Measurements from ENCODE around the gene CTNND2.

The CTNND2 gene

DNA sequence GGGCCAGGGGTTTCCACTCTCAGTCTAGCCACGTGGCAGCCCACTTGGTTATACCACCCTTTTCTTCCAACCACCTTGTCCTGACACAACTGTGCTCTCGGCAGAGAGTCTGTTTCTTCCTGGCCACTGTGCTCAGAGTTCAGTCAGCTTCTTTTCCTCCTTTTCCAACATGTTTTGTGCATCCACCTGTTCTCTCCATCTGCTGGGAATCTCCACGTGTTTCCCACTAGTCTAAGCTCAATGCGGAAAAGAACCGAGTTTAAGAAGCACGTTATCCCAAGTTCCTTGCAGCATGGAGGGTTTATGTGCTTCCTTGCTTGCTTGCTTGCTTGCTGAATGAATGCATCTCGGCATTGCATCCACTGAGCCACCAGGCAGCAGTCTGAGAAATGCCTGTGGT, 599.6 kb downstream of the CTNND2 start:
- no peak for DNase-seq

DNA sequence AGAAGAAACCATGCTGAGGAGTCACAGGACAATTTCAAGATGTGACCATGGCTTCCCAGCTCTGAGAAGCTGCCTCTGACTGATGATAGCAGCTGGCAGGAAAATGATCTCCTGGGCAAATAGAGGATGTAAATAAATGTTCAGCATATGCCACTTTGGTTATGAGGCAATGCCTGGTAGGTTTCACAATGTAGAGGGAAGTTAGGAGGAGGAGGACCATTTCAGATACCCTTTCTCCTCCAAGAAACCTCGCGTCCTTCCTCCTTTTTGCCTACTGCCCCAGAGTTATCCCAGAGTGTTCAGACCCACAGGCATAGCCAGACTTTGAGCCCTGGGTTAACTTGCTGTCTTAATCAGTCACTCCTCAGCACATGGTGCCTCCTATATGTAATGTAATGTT, 601.6 kb downstream of the CTNND2 start:
- DNase-seq, result no peak

DNA sequence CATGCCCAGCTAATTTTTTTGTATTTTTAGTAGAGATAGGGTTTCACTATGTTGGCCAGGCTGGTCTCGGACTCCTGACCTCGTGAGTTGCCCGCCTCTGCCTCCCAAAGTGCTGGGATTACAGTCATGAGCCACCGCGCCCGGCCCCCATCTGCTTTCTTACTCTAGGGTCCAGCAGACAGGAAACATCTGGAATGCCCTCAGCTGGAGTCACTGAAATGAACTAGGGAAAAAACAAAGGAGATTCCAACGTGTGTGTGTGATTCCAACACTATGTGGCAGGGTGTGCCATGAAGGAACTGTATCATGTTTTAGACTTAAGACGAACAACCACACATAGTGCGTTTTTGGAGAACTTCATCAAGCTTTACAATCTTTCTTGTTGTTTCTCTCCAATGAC, 603.1 kb downstream of the CTNND2 start:
- DNase-seq, result no peak

DNA sequence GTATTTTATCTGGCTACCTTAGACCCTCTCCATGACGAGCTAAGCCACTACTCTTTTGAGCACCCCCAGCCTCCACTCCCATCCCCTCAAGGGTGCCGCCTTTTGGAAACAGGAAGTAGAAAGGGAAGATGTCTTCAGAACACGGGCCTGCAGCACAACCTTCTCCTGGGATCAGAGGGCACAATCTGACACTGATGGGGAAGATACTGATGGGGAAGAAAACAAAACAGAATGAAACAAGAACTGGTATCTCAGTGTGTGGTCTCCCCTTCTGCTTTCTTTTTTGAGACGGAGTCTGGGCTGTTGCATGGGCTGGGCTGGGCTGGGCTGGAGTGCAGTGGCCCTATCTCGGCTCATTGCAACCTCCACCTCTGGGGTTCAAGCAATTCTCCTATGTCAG, 603.5 kb downstream of the CTNND2 start:
- no peak for DNase-seq

DNA sequence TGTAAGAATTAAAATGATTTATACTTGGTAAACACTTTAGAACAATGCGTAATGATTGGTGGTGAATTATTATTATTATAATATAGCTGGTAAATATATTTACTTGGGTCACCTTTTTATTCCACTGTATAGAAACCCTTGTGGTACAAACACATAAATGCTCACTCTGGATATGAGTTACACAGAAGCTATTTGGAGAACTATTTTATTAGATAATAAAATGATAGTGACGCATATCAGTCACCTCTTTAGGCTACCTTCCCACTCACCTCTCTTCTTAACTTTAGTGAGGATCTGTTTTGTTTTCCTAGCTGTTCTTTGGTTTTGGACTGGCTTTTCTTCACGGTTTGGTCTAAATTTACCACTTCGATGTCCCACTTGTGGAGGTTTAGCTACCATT, 605.4 kb downstream of the CTNND2 start:
- no peak for DNase-seq

DNA sequence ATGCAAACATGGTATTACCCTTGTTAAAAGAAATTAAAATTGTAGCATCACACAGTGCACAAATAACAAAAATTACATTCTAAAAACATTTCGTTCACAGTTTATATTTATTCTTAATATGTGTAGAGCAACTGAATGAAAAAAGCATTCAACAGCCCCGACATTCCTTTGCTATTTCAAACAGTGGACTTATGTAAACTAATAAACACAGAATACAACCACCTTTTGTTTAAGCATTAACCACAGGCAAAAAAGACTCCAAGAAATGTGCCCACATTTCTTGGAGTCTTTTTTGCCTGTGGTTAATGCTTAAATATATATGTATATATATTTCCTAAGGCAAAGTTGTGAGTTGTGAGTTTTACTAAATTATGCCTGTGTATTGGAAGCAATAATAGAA, 610.7 kb downstream of the CTNND2 start:
- no peak for DNase-seq

DNA sequence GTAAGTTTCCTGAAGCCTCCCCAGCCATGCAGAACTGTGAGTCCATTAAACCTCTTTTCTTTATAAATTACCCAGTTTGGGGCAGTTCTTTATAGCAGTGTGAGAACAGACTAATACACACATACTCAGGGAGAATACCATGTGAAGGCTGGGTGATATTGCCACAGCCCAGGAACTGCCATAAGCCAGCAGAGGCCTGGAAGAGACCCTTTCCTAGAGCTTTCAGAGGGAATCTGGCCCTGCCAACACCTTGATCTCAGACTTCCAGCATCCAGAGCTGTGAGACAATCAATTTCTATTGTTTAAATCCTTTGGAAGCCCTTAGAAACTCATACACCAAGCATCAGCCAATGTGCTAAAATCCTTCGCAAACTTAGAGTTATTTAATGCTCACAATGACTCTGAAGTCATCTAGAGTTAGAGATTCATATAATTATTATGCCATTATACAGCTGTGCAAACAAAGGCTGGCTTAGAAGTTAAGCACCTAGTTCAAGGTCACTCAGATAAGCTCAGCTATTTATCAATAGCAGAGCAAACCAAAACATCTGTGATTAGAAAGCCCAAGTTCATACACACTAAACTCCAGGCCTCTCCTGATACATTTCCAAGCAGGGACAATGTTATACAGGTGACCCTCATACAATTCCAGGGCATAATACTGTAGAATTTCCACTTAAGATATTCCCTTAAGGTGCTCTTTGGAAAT, 611.4 kb downstream of the CTNND2 start:
- no peak for DNase-seq

DNA sequence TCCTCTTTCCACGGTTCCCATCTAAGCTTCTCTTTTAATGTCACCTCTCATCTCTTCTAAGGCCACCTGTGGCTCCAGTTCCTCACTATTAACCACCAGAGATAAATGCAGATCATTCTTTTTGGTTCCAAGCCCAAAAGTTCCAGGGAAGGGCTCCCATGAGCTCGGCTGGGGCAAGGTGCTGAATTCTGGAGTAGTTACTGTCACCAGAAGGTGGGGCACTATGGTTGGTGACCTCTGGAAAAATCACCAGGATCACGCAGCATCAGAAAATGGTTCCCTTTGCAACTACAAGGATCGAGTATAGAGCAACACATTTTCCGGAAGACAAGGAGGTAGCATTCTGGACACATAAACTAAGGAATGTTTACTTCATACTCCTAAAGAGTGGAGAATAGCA, 614.5 kb downstream of the CTNND2 start:
- DNase-seq, result no peak

DNA sequence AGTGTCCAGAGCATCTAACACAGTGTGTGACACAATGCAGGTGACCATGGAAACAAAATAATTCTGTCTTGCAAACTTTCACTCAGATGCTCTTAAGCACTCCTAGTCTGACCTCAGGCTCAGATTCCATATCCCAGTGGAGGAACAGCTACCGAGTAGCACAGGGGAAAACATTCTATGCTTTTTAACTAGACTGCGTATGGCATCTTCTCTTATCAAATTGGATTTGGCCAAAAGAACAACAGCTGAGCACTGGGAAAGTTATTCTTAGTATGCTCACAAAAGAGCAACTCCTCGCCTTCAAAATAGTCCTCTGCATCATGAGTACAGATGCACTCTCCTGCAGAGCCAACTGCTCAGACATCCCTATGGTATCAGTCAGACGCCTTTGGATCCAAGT, 615.0 kb downstream of the CTNND2 start:
- no peak for DNase-seq

DNA sequence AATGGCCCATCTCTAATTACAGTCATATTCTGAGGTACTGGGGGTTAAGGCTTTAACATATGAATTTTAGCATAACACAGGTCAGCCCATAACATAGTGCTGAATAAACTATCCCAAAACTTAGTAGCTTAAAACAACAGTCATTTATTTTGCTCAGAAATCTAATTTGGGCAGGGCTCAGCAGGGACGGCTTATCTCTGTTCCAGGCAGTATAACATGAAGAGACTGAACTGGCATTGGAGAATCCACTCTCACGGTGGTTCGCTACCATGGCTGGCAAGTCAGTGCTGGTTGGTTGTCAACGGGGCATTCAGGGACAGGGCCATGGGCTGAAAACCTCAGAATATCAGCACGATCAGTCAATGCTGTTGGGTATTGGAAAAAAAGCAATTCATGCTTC, 622.4 kb downstream of the CTNND2 start:
- DNase-seq, result no peak

DNA sequence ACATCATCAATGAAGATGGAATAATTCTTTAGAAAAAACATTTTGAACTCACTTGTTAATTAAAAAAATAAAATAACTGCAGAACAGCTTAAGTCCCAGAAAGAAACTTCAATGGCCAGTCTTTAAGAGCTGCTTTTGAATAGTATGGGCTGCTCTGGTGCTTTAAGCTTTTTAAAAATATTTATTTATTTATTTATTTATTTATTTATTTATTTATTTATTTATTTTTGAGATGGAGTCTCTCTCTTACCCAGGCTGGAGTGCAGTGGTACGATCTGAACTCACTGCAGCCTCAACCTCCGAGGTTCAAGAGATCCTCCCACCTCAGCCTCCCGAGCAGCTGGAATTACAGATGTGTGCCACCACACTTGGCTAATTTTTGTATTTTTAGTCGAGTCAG, 626.9 kb downstream of the CTNND2 start:
- DNase-seq, result no peak

DNA sequence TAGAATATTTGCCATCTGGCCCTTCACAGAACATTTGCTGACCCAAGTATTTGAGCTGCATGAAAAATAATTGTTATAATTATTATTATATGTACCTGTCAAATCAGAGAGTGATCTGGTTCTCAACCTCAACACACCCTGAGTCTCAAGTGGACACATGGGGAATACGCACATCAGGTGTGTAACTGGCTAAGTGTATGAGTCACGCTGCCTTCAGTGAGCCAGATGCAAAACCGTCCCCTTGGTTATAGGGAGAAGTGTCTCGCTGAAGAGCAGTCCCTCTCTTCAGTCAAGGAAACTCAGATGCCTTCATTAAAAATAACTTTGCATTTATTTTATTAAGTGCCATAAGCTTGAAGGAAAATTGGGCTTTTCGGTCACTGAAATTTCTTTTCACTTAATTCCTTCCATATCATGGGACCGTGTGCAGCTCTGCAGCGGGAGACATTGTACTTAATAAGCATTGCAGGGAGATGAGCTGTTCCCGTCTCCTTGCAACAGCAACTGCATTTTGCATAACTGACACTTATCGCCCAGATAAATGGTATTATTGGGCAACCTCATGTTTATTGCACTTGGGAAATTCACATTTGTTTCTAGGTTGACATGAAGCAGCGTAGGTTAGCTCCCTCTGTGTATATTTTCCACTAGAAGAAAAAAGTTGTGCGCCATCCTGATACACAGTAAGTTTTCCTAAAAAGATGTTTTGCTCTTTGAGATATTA, 630.9 kb downstream of the CTNND2 start:
- DNase-seq, result no peak

DNA sequence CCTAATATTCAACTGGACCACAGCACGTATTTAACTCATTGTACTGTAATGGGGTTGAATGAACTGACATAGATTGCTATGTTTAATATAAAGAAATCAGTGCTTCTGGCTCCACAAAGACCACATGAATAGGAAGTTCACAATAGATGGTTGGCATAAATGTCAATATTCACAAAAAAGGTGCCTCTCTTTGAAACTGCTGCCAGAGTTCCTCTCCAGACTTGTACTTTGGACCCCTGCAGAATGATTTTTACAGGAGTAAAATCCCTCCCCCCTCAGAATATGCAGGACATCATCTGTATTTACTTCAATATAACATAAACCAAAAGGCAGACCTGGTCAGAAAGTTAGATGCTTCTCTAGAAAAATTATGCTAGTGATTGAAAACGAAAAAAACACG, 634.7 kb downstream of the CTNND2 start:
- no peak for DNase-seq

DNA sequence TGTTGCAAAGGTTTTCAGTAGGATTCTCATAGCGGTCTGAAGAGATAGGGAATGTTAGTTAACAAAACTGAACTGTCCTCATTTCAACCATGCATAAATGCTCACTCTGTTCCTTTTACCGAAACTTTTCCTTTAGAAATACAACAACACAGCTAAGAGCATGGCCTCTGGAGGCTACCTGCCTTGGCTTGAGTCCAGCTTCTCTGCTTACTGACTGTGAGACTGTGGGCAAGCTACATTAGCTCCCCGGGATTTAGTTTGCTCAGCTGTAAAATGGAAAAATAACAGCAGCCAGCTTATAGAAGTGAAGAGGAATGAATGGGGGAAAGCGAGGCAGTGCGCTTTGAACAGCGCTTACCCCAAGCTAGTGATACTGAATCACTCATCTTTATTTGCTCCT, 635.4 kb downstream of the CTNND2 start:
- no peak for DNase-seq

DNA sequence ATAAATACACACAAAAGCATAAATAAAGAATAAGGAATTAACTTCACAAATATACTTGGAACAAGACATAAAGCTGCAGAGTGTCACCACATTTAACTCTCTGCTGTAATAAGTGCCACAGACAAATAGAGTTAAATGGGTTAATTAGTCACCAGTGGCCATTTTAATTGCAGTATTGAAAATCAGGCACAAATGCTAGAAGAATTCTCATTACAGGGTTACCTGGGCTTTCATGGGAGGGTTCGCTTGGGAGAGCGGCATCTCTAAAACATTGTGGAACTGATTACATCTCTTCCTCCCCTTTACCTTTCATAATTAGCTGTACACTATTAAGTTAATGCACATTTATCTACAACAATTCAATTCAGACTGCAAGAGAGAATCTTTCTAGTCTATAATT, 637.9 kb downstream of the CTNND2 start:
- no peak for DNase-seq

DNA sequence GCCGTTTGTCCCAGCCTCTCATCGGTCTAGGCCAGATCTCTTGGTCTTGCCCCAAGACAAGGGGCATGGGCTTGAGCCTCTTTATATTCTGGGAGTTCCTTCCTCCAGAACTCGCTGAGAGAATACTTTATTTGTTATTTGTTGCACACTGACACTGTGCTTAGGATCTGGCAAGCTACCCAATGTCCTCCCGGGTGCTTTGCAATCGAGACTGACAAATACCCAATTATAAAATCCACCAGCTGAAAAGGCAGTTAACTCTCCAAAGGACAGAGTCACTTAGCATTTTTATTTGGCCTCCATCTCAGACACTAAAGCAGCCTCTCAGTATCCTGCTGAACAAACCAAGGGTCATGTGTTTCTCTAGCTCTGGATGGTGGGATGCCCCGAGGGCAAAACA, 643.0 kb downstream of the CTNND2 start:
- no peak for DNase-seq

DNA sequence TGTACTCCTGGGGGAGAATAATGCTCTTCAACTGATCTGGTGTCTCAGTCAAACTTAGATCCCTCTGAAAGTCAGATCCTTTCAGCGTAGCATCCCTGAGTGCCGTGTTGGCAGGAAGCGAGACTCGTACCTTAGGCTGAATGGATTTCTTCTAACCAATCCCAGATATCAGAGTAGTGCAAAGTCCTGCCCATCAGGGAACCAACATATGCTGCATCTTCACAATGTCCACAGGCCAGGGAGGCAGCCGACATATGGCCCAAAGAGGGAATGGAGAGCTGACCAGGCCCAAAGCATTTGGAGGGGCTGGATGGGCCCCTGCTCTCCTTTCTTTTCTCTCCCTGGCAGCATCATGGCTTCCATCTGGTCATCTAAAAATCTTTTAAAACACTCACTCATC, 646.2 kb downstream of the CTNND2 start:
- DNase-seq, result no peak

DNA sequence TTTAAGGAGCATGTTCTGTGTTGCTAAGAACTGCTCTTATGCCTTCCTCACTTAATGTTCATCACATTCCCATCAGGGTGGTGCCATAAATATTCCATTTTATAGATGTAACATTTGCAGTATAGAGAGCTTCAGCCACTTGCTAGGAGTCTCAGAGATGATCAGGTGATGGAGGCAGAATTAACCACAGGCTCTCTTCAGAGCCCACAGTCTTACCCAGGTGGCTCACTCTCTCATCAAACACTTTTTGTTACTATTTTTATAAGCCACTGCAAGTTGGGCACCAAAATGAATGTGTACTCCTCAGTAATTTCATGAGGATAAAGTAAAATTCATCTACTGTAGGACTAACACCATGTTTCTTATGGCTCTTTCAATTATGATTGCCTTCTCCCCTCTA, 651.7 kb downstream of the CTNND2 start:
- no peak for DNase-seq

DNA sequence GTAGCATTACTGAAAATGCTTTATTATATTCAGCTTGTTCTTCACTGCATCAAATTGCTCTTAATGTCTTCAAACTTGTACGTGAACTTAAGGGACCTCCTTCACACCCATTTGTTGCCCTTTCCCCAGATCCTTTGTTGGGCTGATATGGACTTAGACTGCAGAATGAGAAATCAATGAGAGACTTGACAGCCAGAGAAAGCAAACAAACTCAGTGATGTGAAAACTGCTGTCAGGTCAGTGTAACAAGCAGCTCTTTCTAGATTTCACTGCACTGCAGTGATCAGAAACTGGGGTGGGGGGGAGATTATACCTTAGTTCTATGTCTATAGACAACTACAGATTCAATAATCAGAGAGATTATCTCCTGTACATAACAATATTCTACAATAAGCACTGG, 652.2 kb downstream of the CTNND2 start:
- no peak for DNase-seq

DNA sequence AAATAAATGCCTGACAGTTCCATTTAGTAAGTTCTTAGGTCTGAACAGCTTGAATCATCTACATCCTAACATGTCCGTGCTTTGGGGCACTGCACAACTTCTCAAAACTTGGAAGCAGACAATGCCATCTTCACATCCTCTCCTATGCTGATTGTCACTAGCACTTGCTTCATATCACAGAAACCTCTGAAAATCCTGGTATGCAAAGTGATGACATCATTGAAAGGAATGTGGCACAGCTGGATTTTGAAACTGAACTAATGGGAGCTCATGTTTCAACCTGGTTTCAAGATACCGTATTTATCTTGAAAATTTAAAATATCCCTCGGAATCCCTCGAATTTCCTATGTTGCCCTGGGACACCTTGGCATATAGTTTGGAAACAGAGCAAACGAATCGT, 653.0 kb downstream of the CTNND2 start:
- no peak for DNase-seq

DNA sequence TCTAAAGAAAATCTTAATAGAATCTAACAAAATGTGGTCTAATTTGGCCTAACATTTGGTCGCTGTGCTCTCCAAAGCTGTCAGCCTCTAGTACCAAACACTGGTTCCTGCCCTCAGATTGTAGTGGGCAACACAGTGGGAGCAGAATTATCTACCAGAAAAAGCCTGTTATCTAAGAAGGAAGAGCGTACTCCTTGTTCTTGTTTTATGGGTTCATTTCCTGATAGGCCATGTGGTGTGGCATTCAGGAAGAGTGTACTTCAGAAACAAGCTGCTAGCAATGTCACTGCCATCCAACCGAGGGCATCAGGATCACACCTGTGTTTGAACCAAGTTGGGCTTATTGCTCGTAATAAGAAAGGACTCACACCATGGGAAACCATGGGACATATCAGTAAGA, 655.3 kb downstream of the CTNND2 start:
- peak; percentile 44 for DNase-seq

DNA sequence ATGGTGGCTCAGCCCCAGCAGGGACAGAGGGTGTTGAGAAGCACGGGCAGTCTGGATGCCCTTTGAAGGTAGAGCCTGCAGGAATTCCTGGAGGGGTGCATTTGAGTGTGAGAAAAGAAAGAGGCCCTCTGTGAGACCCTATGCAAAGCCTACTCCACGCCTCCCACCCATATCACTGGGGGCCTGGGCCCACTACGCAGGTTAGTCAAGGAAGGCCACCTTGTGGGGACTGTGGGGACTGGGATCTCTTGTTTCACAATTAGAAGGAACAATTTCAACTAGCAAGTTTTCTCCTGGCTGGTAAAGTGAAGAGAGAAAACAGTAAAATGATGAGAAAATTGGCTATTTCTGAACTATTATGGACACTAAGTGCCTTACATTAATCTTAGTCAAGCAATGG, 657.0 kb downstream of the CTNND2 start:
- peak; percentile 11 for DNase-seq

DNA sequence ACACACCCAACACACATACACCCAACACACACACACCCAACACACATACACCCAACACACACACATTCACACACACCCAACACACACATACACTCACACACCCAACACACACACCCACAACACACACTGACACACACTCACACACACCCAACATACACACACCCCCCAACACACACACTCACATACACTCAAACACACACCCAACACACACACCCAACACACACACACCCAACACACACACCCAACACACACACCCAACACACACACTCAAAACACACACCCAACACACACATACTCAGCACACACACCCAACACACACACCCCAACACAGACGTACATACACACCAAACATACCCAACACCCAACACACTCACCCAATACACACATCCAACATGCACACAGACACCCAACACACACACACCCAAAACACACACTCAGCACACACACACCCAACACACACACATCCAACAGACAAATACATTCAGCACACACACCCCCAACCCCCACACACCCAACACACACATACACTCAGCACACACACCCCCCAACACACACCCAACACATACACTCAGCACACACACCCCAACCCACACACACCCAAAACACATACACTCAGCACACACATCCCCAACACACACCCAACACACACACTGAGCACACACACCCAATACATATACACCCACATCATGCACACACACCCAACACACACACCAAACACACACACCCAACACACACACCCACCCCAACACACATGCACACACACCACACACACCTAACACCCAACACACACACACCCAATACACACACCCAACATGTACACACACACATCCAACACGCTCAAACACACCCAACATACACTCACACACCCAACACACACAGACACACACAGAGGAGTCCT, 663.7 kb downstream of the CTNND2 start:
- no peak for DNase-seq

Data from GDM1 (cell line).